Ishikawa (cell line): ENCODE measurements around the gene CHGA.

Experiments
- NFIC ChIP-seq: IDR thresholded peaks from 2 replicates; pipeline ENCODE4 v1.6.1; 2012
- TF ChIP-seq, protein P1 (sequence below): IDR thresholded peaks from 2 replicates; pipeline ENCODE4 v1.6.1; 2012
- TF ChIP-seq, protein P2 (sequence below): IDR thresholded peaks from 2 replicates; pipeline ENCODE4 v1.6.1; 2012; ENCODE audit warnings: low read depth, mild to moderate bottlenecking

DNA sequence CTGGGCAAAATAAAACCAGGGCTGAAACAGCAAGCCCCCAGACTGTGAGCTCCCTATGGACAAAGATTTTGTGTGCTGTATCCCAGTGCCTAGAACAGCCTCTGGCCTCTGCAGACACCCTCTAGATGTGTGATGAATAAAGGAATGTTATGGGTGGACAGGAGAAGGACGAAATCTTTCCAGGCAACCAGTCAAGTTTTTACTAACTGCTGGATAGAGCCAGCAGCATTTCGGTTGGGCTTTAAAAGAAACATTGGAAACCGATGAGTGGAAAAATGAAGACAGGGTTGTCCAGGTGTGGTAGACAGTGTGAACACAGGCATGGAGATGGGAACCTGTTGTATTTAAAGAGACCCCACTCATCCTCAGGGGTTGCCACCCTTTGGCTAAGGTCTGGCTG lies 4.0 kb downstream of the CHGA start:
- TF ChIP-seq, protein P1, sequence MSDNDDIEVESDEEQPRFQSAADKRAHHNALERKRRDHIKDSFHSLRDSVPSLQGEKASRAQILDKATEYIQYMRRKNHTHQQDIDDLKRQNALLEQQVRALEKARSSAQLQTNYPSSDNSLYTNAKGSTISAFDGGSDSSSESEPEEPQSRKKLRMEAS: no peak
- no peak for TF ChIP-seq NFIC
- TF ChIP-seq, protein P2, sequence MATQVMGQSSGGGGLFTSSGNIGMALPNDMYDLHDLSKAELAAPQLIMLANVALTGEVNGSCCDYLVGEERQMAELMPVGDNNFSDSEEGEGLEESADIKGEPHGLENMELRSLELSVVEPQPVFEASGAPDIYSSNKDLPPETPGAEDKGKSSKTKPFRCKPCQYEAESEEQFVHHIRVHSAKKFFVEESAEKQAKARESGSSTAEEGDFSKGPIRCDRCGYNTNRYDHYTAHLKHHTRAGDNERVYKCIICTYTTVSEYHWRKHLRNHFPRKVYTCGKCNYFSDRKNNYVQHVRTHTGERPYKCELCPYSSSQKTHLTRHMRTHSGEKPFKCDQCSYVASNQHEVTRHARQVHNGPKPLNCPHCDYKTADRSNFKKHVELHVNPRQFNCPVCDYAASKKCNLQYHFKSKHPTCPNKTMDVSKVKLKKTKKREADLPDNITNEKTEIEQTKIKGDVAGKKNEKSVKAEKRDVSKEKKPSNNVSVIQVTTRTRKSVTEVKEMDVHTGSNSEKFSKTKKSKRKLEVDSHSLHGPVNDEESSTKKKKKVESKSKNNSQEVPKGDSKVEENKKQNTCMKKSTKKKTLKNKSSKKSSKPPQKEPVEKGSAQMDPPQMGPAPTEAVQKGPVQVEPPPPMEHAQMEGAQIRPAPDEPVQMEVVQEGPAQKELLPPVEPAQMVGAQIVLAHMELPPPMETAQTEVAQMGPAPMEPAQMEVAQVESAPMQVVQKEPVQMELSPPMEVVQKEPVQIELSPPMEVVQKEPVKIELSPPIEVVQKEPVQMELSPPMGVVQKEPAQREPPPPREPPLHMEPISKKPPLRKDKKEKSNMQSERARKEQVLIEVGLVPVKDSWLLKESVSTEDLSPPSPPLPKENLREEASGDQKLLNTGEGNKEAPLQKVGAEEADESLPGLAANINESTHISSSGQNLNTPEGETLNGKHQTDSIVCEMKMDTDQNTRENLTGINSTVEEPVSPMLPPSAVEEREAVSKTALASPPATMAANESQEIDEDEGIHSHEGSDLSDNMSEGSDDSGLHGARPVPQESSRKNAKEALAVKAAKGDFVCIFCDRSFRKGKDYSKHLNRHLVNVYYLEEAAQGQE: no peak
